ENCODE results near the gene CRACR2A. TPM values are rescaled to one million over a fixed set of nuclear protein-coding genes. Genes with fewer than 3 reads are reported as not detected.

The CRACR2A gene
- total and polyA plus RNA-seq, 2 of the 8 experiments (the other 6 are each of a cell fraction or from before 2014, with no cell fraction given), result 0.85 to 3.2 TPM

DNA sequence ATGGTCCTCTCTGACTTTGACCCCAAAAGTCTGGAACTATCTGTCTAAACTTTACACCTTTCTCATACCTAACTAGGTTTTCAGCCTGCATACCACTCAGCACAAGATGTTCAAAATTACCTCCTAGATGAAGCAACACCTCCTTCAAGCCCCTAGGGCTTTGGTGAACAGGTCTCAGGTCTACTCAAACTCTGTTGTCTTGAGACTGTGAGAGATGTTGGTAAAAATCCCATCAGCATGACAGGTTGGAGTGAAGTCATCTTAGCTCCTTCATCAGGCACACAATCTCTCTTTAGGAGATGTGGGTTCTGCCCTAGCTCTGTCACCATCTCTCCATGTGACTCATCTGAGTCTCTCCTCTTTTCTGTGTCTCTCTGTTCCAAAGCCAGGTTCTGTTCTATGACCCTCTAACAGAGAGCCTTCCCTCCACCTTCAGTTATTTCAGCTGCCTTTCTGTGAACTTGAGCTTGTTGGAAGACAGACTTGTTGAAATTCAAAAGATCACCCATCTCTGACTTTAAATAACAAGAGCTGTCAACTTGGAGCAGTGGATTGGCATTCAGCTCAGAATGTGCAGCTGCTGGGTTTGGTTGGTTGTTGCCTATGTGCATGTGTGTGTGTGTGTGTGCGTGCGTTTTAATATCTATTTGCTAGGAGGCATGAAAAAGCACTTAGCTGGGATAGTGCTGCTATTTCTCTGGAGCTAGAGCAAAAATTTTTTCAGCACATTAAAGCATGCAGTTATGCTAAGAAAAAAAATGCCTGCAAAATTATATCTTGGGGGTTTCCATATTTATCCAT lies 130.7 kb downstream of the CRACR2A start (continued):
- TF ChIP-seq, protein P1, sequence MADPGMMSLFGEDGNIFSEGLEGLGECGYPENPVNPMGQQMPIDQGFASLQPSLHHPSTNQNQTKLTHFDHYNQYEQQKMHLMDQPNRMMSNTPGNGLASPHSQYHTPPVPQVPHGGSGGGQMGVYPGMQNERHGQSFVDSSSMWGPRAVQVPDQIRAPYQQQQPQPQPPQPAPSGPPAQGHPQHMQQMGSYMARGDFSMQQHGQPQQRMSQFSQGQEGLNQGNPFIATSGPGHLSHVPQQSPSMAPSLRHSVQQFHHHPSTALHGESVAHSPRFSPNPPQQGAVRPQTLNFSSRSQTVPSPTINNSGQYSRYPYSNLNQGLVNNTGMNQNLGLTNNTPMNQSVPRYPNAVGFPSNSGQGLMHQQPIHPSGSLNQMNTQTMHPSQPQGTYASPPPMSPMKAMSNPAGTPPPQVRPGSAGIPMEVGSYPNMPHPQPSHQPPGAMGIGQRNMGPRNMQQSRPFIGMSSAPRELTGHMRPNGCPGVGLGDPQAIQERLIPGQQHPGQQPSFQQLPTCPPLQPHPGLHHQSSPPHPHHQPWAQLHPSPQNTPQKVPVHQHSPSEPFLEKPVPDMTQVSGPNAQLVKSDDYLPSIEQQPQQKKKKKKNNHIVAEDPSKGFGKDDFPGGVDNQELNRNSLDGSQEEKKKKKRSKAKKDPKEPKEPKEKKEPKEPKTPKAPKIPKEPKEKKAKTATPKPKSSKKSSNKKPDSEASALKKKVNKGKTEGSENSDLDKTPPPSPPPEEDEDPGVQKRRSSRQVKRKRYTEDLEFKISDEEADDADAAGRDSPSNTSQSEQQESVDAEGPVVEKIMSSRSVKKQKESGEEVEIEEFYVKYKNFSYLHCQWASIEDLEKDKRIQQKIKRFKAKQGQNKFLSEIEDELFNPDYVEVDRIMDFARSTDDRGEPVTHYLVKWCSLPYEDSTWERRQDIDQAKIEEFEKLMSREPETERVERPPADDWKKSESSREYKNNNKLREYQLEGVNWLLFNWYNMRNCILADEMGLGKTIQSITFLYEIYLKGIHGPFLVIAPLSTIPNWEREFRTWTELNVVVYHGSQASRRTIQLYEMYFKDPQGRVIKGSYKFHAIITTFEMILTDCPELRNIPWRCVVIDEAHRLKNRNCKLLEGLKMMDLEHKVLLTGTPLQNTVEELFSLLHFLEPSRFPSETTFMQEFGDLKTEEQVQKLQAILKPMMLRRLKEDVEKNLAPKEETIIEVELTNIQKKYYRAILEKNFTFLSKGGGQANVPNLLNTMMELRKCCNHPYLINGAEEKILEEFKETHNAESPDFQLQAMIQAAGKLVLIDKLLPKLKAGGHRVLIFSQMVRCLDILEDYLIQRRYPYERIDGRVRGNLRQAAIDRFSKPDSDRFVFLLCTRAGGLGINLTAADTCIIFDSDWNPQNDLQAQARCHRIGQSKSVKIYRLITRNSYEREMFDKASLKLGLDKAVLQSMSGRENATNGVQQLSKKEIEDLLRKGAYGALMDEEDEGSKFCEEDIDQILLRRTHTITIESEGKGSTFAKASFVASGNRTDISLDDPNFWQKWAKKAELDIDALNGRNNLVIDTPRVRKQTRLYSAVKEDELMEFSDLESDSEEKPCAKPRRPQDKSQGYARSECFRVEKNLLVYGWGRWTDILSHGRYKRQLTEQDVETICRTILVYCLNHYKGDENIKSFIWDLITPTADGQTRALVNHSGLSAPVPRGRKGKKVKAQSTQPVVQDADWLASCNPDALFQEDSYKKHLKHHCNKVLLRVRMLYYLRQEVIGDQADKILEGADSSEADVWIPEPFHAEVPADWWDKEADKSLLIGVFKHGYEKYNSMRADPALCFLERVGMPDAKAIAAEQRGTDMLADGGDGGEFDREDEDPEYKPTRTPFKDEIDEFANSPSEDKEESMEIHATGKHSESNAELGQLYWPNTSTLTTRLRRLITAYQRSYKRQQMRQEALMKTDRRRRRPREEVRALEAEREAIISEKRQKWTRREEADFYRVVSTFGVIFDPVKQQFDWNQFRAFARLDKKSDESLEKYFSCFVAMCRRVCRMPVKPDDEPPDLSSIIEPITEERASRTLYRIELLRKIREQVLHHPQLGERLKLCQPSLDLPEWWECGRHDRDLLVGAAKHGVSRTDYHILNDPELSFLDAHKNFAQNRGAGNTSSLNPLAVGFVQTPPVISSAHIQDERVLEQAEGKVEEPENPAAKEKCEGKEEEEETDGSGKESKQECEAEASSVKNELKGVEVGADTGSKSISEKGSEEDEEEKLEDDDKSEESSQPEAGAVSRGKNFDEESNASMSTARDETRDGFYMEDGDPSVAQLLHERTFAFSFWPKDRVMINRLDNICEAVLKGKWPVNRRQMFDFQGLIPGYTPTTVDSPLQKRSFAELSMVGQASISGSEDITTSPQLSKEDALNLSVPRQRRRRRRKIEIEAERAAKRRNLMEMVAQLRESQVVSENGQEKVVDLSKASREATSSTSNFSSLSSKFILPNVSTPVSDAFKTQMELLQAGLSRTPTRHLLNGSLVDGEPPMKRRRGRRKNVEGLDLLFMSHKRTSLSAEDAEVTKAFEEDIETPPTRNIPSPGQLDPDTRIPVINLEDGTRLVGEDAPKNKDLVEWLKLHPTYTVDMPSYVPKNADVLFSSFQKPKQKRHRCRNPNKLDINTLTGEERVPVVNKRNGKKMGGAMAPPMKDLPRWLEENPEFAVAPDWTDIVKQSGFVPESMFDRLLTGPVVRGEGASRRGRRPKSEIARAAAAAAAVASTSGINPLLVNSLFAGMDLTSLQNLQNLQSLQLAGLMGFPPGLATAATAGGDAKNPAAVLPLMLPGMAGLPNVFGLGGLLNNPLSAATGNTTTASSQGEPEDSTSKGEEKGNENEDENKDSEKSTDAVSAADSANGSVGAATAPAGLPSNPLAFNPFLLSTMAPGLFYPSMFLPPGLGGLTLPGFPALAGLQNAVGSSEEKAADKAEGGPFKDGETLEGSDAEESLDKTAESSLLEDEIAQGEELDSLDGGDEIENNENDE (IDR thresholded peaks at IDR 0.05; ENCODE audit: insufficient replicate concordance, low read length), result no peak
- TF ChIP-seq GTF2F1 (IDR thresholded peaks at IDR 0.05; ENCODE audit: borderline replicate concordance, low read depth, low read length) (no peak), SP4 (IDR thresholded peaks at IDR 0.05; ENCODE audit: low read length) (no peak), RBBP5 (IDR thresholded peaks at IDR 0.05; ENCODE audit: borderline replicate concordance, low read depth, low read length) (no peak), CBX5 (IDR thresholded peaks at IDR 0.05; ENCODE audit: low read depth, low read length) (no peak), HDAC6 (IDR thresholded peaks at IDR 0.05; ENCODE audit: low read depth, low read length) (no peak), SIRT6 (IDR thresholded peaks at IDR 0.05; ENCODE audit: low read length) (no peak), EZH2 (IDR thresholded peaks at IDR 0.05; ENCODE audit: low read depth, low read length, severe bottlenecking) (no peak), SP1 (IDR thresholded peaks at IDR 0.05; ENCODE audit: low read depth, low read length) (no peak), SUZ12 (IDR thresholded peaks at IDR 0.05; ENCODE audit: low read length) (no peak), BACH1 (IDR thresholded peaks at IDR 0.05; ENCODE audit: low read length) (no peak), CREB1 (IDR thresholded peaks at IDR 0.05) (no peak)
